Measurements from ENCODE around the gene ANGPTL7. TPM values are rescaled to one million over a fixed set of nuclear protein-coding genes. Genes with fewer than 3 reads are reported as not detected.

ANGPTL7 gene
- total RNA-seq (2021; ENCODE audit: unreplicated experiment), result not detected
- polyA plus RNA-seq (2012), result not detected in 2 replicates
- Bru-seq, nascent RNA, result not detected
- BruChase-seq, experiment 1, labeled RNA remaining after a 6-hour chase, result not detected
- BruChase-seq, experiment 2, labeled RNA remaining after a 2-hour chase, result not detected
- long read RNA-seq, partial matches to known transcripts, result 0 of 1 reads
- long read RNA-seq, other reads (novel, unspliced or antisense), result 1 of 1 reads

- TF ChIP-seq SP1 (IDR thresholded peaks at IDR 0.05; ENCODE audit: low read depth), result no peak
- TF ChIP-seq EZH2 (IDR thresholded peaks at IDR 0.05), result no peak
- no peak for TF ChIP-seq JUND (IDR thresholded peaks at IDR 0.05)
- no peak for TF ChIP-seq FOSL1 (IDR thresholded peaks at IDR 0.05; ENCODE audit: low read depth)
- TF ChIP-seq ELF1 (IDR thresholded peaks at IDR 0.05; ENCODE audit: borderline replicate concordance, low read depth), result no peak
- TF ChIP-seq EZH2phosphoT487 (IDR thresholded peaks at IDR 0.05; ENCODE audit: borderline replicate concordance), result no peak
- TF ChIP-seq YY1 (IDR thresholded peaks at IDR 0.05; ENCODE audit: extremely low read depth, insufficient replicate concordance, low read depth, low read length), result no peak
- no peak for TF ChIP-seq EGR1 (IDR thresholded peaks at IDR 0.05; ENCODE audit: low read depth)
- no peak for TF ChIP-seq CEBPB (IDR thresholded peaks at IDR 0.05; ENCODE audit: low read depth)
- no peak for TF ChIP-seq SIN3A (IDR thresholded peaks at IDR 0.05; ENCODE audit: low read depth)
- TF ChIP-seq ZFX (IDR thresholded peaks at IDR 0.05), result no peak
Measured at GRCh38 chr1:11188858-11189451, at the start of gene ANGPTL7. TSS of gene ANGPTL7 (plus strand) at chr1:11189355. CDS start at chr1:11189580, 225 bp downstream.

More at GRCh38 chr1:11188858-11189451, at the start of gene ANGPTL7:
- ChIA-PET POLR2A (no interaction called here), RAD21 (ENCODE audit: low non-redundant PET in 1 of 2, low total read pairs in 2 of 2, uncharacterized antibody in 2 of 2, unreplicated experiment in 2 of 2) (no interaction called here), CTCF (no interaction called here)
- intact Hi-C loops (cut with micrococcal nuclease), result no loop called here
- Histone ChIP-seq H3K79me2 (ENCODE audit: insufficient read depth, low read length) (no peaks in the 10 kb centered on the region), H3K4me2 (ENCODE audit: low read length) (no peak within 1 kb of the TSS), H3K36me3 (ENCODE audit: control insufficient read depth in 1 of 2, insufficient read depth in 2 of 2, low read length in 2 of 2) (peaks cover 2 to 8% of the 10 kb centered on the region in 2 experiments; a peak in 1 of 4 replicates), H2AFZ (ENCODE audit: low read depth, low read length, poor library complexity, severe bottlenecking) (no peak within 1 kb of the TSS), H3K9me3 (ENCODE audit: control insufficient read depth in 1 of 2, insufficient read depth in 1 of 2, low read depth in 1 of 2, low read length in 2 of 2) (no peaks in the 10 kb centered on the region), H3K27ac (ENCODE audit: low read depth, low read length) (no peak within 1 kb of the TSS), H3K9ac (ENCODE audit: low read length) (no peak within 1 kb of the TSS), H4K20me1 (ENCODE audit: insufficient read depth) (no peaks in the 10 kb centered on the region), H3K9me2 (ENCODE audit: insufficient read depth) (no peaks in the 10 kb centered on the region), H3K27me3 (ENCODE audit: insufficient read depth, low read length) (no peaks in the 10 kb centered on the region), H3K4me3 (replicated peaks in 1 of 2; ENCODE audit: low read depth in 1 of 2, low read length in 2 of 2) (no peak within 1 kb of the TSS), H3K4me1 (ENCODE audit: control insufficient read depth in 1 of 2, insufficient read depth in 2 of 2, low read length in 2 of 2) (no peaks in the 10 kb centered on the region)
- no TSS peak for BruUV-seq (replicated peaks)
- ATAC-seq (no peak; the same call in 1 of the 2 replicates), DNase-seq (ENCODE audit: low read depth, low spot score) (no peak)
